AG04450 (cell line): ENCODE data around the gene TEX28. TPM values are rescaled to one million over a fixed set of nuclear protein-coding genes. Genes with fewer than 3 reads are reported as not detected.
"Not testable (repeated sequence)": the region's sequence is repeated elsewhere in the genome, so short reads cannot be mapped to it uniquely, and the experiment has no call there.

Source experiments
- CTCF ChIA-PET: fragments of 300-600, 350-600 bp; formaldehyde crosslinking; extraction: SDS; loops from one replicate; lab custom pipeline; 2022; ENCODE audit warnings: antibody characterized with exemption, inconsistent platforms; lab: Charles Lee
- POLR2A ChIA-PET: fragments of 350-600 bp; formaldehyde crosslinking; extraction: SDS; loops from one replicate; lab custom pipeline; 2021; ENCODE audit warnings: antibody characterized with exemption, inconsistent platforms; lab: Yijun Ruan, JAX
- DNase-seq: peaks from one replicate; pipeline ENCODE4 v3.0.0-alpha.2; 2011; ENCODE audit warnings: low read depth, low spot score
- H3K27ac ChIP-seq: one replicate; pipeline ENCODE4 v1.5.1; 2012; ENCODE audit warnings: low read depth, low read length, control low read depth
- H3K27me3 ChIP-seq: one replicate; pipeline ENCODE4 v1.6.0; 2012; ENCODE audit warnings: low read length; ENCODE audit not compliant: control insufficient read depth, insufficient read depth
- H3K4me3 ChIP-seq: 2 replicates; pipeline ENCODE4 v1.5.1; 2011; ENCODE audit warnings: mild to moderate bottlenecking, low read depth, low read length, control low read depth
- H3K9me3 ChIP-seq: 2 replicates; pipeline ENCODE4 v1.5.1; 2012; ENCODE audit warnings: low read length; ENCODE audit not compliant: control insufficient read depth, insufficient read depth
- polyA plus RNA-seq: library from polyadenylated mRNA; depleted of rRNA; stranded (reverse); fragments of >200 nt; gene quantifications from 2 replicates; pipeline ENCODE4 v1.2.3, GENCODE V29; 2011
- TF ChIP-seq, protein P1 (sequence below): IDR thresholded peaks from 2 replicates; pipeline ENCODE4 v1.5.1; 2011; ENCODE audit warnings: low read depth, low read length, control low read depth, inconsistent platforms

The TEX28 gene
- polyA plus RNA-seq, 1 experiment = not detected

DNA sequence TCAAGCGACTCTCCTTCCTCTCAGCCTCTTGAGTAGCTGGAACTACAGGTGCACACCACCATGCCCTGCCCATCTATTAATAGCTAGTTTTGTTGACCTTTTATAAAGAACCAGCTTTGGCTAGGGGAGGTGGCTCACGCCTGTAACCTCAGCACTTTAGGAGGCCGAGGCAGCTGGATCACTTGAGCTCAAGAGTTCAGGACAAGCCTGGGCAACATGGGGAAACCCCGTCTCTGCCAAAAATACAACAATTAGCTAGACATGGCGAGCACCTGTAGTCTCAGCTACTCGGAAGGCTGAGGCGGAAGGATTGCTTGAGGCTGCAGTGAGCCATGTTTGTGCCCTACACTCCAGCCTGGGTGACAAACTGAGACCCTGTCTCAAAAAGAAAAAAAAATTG, 3.4 kb upstream of the TEX28 start:
- ChIA-PET POLR2A (no interaction called here), CTCF (interaction anchor here (0.6 to 0.8 kb wide), 2 partner anchors 10 to 284 kb away, joined by 4 to 5 read pairs; no protein-coding TSS in a partner anchor)
- H3K27ac ChIP-seq = no peak overlapping the region

GRCh38 chrX:154296731-154297130, 1.8 kb upstream of the TEX28 start:
- POLR2A ChIA-PET = no interaction called here
- no peaks in the 10 kb centered on the region for H3K27me3 ChIP-seq
- H3K4me3 ChIP-seq = no peak overlapping the region
- H3K27ac ChIP-seq = no peak overlapping the region
- DNase-seq = no peak
- TF ChIP-seq, protein P1, sequence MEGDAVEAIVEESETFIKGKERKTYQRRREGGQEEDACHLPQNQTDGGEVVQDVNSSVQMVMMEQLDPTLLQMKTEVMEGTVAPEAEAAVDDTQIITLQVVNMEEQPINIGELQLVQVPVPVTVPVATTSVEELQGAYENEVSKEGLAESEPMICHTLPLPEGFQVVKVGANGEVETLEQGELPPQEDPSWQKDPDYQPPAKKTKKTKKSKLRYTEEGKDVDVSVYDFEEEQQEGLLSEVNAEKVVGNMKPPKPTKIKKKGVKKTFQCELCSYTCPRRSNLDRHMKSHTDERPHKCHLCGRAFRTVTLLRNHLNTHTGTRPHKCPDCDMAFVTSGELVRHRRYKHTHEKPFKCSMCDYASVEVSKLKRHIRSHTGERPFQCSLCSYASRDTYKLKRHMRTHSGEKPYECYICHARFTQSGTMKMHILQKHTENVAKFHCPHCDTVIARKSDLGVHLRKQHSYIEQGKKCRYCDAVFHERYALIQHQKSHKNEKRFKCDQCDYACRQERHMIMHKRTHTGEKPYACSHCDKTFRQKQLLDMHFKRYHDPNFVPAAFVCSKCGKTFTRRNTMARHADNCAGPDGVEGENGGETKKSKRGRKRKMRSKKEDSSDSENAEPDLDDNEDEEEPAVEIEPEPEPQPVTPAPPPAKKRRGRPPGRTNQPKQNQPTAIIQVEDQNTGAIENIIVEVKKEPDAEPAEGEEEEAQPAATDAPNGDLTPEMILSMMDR = no peak
- no peaks in the 10 kb centered on the region; the same call in 1 of the 2 replicates for H3K9me3 ChIP-seq
- CTCF ChIA-PET = no interaction called here

More for the DNA sequence above, 3.4 kb upstream of the TEX28 start:
- DNase-seq = no peak
- H3K4me3 ChIP-seq = no peak overlapping the region
- TF ChIP-seq, protein P1 = no peak
- peaks cover 2% of the 10 kb centered on the region for H3K27me3 ChIP-seq
- H3K9me3 ChIP-seq = no peaks in the 10 kb centered on the region; the same call in 1 of the 2 replicates

- no peak for DNase-seq
- POLR2A ChIA-PET = no interaction called here
- H3K27me3 ChIP-seq = no peaks in the 10 kb centered on the region
- CTCF ChIA-PET = no interaction called here
- H3K4me3 ChIP-seq = no peak within 1 kb of the TSS
- TF ChIP-seq, protein P1 = no peak
- no peak within 1 kb of the TSS for H3K27ac ChIP-seq
- no peaks in the 10 kb centered on the region; the same call in 1 of the 2 replicates for H3K9me3 ChIP-seq
These were observed 863 bp upstream of the TEX28 start, which contains the start of gene TKTL1 for GRCh38 chrX:154295664-154296310. Gene TKTL1 (plus strand): TSS chrX:154295795. CDS start chrX:154295860, 65 bp downstream.

- POLR2A ChIA-PET, H3K9me3 ChIP-seq, H3K27me3 ChIP-seq, H3K4me3 ChIP-seq, CTCF ChIA-PET, DNase-seq, H3K27ac ChIP-seq: not testable (repeated sequence)
These were observed 8.5 kb downstream of the TEX28 start for GRCh38 chrX:154286406-154286805.

GRCh38 chrX:154284489-154285338, 10.2 kb downstream of the TEX28 start:
- CTCF ChIA-PET, H3K9me3 ChIP-seq, POLR2A ChIA-PET: not testable (repeated sequence)

GRCh38 chrX:154269245-154269644, 25.7 kb downstream of the TEX28 start:
- POLR2A ChIA-PET, H3K9me3 ChIP-seq, H3K27ac ChIP-seq, CTCF ChIA-PET, H3K4me3 ChIP-seq, H3K27me3 ChIP-seq, DNase-seq: not testable (repeated sequence)

More at GRCh38 chrX:154284489-154285338, 10.2 kb downstream of the TEX28 start:
- not testable (repeated sequence) for H3K27ac ChIP-seq, DNase-seq, H3K4me3 ChIP-seq, H3K27me3 ChIP-seq

DNA sequence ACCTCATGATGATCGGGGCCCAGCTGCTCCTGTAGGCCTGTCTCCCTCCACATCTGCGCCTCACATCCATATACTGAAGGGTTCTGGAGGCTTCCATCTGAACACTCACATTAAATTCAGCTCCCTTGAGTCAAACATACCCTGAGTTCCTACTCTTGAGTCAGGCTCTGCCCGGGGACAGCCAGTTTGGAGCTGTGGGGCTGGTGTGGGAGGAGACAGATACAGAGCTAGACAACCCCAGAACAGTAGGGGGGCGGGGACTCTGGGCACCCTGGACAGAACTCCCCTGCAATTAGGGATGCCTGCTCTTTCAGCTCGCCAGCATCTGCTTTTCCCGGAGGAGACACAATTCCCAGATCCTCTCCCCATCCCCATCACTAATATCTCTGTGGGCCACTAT, 31.9 kb downstream of the TEX28 start:
- H3K4me3 ChIP-seq, H3K9me3 ChIP-seq, H3K27me3 ChIP-seq, H3K27ac ChIP-seq, DNase-seq, POLR2A ChIA-PET, CTCF ChIA-PET: not testable (repeated sequence)

GRCh38 chrX:154258711-154259110, 36.2 kb downstream of the TEX28 start:
- H3K27me3 ChIP-seq, H3K9me3 ChIP-seq, POLR2A ChIA-PET, H3K4me3 ChIP-seq, H3K27ac ChIP-seq, CTCF ChIA-PET, DNase-seq: not testable (repeated sequence)

DNA sequence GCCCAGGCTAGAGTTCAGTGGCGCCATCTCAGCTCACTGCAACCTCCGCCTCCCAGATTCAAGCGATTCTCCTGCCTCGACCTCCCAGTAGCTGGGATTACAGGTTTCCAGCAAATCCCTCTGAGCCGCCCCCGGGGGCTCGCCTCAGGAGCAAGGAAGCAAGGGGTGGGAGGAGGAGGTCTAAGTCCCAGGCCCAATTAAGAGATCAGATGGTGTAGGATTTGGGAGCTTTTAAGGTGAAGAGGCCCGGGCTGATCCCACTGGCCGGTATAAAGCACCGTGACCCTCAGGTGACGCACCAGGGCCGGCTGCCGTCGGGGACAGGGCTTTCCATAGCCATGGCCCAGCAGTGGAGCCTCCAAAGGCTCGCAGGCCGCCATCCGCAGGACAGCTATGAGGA, 37.6 kb downstream of the TEX28 start, which contains the start of gene OPN1MW3:
Gene OPN1MW3 (plus strand): TSS at position 301 of the 400 bp plus-strand sequence. CDS start 38 bp downstream, at position 339.
- H3K4me3 ChIP-seq, H3K27ac ChIP-seq, H3K27me3 ChIP-seq, POLR2A ChIA-PET, H3K9me3 ChIP-seq, DNase-seq, CTCF ChIA-PET: not testable (repeated sequence)
